Fibroblast of the aortic adventitia (primary cell): Measurements from ENCODE around the gene MEGF9. TPM values are rescaled to one million over a fixed set of nuclear protein-coding genes. Genes with fewer than 3 reads are reported as not detected.

Source experiments
- DNase-seq: peaks from one replicate; pipeline ENCODE4 v3.0.0-alpha.2; 2010; ENCODE audit warnings: low read depth
- H3K4me3 ChIP-seq: 2 replicates; pipeline ENCODE4 v1.5.1; 2011; ENCODE audit warnings: low read depth, mild to moderate bottlenecking, control low read depth, low read length, moderate library complexity
- total RNA-seq: library from RNA; depleted of rRNA; stranded (reverse); fragments of >200 nt; gene quantifications from 2 replicates; pipeline ENCODE4 v1.2.3, GENCODE V29; 2012; ENCODE audit warnings: low replicate concordance
- TF ChIP-seq, protein P1 (sequence below): IDR thresholded peaks from 2 replicates; pipeline ENCODE4 v1.5.1; 2011; ENCODE audit warnings: mild to moderate bottlenecking, low read length, control low read depth, inconsistent platforms; ENCODE audit not compliant: insufficient read depth

Gene MEGF9
- total RNA-seq, 1 donor, result 14.1 TPM

DNA sequence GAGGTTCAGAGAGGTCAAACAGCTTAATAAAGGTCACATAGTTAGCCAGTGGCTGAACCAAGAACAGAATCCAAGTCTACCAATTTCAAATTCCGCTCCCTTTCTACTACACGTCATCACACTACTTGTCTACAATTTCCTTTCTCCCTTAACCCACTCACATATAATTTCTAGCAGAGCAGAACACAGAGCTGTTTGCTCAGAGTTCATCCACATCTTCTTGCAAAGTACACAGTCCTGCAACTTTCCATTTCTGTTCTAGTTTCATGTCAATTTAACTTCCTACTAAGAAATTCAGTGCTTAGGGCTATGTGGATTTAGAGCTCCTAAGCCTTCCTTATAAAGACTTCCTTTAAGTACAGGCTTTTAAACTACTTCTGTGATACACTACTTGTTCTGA lies 61.3 kb downstream of the MEGF9 start:
- H3K4me3 ChIP-seq, result no peak overlapping the region
- TF ChIP-seq, protein P1, sequence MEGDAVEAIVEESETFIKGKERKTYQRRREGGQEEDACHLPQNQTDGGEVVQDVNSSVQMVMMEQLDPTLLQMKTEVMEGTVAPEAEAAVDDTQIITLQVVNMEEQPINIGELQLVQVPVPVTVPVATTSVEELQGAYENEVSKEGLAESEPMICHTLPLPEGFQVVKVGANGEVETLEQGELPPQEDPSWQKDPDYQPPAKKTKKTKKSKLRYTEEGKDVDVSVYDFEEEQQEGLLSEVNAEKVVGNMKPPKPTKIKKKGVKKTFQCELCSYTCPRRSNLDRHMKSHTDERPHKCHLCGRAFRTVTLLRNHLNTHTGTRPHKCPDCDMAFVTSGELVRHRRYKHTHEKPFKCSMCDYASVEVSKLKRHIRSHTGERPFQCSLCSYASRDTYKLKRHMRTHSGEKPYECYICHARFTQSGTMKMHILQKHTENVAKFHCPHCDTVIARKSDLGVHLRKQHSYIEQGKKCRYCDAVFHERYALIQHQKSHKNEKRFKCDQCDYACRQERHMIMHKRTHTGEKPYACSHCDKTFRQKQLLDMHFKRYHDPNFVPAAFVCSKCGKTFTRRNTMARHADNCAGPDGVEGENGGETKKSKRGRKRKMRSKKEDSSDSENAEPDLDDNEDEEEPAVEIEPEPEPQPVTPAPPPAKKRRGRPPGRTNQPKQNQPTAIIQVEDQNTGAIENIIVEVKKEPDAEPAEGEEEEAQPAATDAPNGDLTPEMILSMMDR, result no peak
- no peak for DNase-seq

DNA sequence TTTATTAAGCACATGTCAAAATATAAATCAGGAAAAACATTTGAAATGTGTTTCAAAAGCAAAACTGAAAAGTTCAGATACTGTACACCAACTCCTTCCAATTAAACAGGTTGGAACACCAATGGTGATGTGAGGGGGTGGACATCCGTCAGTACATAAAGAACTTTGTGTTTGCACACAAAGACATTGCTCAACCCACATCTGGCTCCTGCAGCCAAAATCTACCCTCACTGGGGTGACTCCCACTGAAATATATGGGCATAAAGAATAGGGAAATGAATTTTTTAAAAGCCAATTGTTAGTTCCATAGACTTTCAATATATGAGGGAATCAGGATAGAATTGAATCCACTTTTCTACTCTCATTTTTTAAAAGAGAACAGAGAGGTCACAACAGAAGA lies 63.9 kb downstream of the MEGF9 start:
- TF ChIP-seq, protein P1, result no peak
- DNase-seq, result no peak
- no peak overlapping the region for H3K4me3 ChIP-seq

DNA sequence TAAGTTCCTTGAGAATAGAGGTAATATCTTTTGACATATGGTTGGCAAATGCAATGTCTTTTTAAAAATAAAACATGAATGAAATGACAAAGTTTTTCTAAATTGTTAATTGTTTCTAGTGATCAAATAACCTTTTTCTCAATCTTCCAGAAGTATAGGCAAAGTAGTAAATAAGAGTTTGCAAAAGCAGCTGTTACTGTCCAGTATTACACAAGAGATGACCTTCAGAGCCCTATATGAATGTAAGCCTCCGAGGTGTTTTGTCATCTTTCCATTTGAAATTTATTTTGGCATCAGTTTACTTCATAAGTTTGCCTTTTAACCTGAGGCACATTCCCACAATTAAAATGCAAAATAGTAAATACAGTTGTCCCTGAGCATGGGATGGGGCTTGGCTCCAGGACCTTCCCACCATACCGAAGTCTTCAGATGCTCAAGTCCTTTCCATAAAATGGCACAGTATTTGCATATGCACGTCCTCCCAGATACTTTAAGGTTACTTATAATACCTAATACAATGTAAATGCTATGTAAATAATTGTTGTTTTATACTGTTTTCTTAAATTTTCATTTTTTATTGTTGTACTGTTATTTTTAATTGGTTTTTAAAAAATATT lies 65.6 kb downstream of the MEGF9 start:
- no peak for DNase-seq
- no peak overlapping the region for H3K4me3 ChIP-seq
- TF ChIP-seq, protein P1, result no peak

DNA sequence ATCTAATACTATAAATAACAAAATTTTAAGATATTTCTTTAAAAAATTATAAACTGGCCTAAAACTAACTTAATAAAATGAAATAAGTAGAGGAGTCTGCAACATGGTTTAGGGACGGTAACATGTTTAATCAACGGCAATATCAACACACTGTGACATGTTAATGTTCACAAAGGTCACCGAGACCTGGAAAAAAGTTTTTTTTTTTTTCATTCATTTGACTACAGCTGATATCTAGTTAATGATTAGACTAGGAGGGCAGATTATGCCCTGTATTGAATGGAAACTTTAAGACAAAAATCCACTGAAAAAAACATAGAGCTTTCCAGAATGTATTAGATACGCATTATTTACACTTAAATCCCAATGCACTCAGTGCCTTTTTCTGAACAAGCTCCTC lies 67.3 kb downstream of the MEGF9 start:
- H3K4me3 ChIP-seq, result no peak overlapping the region
- no peak for DNase-seq
- TF ChIP-seq, protein P1, result no peak

DNA sequence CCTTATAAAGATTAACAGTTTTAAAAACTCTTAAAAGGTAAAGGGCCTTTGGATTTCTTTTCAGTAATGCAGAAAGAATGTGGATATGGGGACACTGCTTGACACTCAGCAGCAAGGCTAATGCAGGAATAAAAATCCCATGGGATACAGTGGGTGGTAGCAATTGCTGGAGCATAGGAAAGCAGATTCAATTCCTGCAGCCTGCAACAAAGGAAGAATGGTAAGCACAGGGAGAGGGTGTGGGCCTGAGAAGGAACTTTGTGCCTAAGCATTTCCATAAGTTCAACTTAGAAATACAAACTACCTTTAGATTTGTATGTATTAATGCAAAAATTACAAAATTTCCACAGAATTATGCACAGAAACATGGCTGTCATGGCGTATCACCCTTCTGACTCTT lies 68.5 kb downstream of the MEGF9 start:
- TF ChIP-seq, protein P1, result no peak
- DNase-seq, result no peak
- H3K4me3 ChIP-seq, result no peak overlapping the region

DNA sequence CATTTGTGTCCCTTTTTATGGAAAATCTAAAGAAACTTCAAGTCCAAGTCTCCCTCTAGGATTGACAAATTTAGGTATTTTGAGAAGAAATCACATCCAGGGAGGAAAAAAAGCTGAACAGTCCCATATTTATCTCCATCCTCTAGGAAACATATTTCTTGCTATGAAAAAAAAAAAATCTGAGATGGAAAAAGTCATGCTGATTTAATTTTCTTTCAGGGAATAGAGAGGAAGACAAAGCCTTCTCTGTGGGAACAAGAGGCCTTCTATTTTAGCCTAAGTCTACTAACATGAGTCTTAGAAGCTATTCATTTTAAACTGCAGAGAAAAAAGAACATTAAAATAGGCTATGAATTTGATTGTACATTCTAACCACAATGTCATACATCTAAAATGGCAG lies 71.2 kb downstream of the MEGF9 start:
- TF ChIP-seq, protein P1, result no peak
- H3K4me3 ChIP-seq, result no peak overlapping the region
- DNase-seq, result no peak
